HG02642 (cell line): Measurements from ENCODE around the gene HUWE1.

Experiments
- ATAC-seq: cut with Tn5 transposase; IDR thresholded peaks from one replicate; pipeline ENCODE4 v1.9.1; 2021; ENCODE audit warnings: mild to moderate bottlenecking; ENCODE audit not compliant: unreplicated experiment, poor library complexity

HUWE1 gene

GRCh38 chrX:53685711-53686110 is 808 bp downstream of the HUWE1 start:
- no peak for ATAC-seq

- no peak for ATAC-seq
Observed at GRCh38 chrX:53684415-53685192, 1.9 kb downstream of the HUWE1 start.

DNA sequence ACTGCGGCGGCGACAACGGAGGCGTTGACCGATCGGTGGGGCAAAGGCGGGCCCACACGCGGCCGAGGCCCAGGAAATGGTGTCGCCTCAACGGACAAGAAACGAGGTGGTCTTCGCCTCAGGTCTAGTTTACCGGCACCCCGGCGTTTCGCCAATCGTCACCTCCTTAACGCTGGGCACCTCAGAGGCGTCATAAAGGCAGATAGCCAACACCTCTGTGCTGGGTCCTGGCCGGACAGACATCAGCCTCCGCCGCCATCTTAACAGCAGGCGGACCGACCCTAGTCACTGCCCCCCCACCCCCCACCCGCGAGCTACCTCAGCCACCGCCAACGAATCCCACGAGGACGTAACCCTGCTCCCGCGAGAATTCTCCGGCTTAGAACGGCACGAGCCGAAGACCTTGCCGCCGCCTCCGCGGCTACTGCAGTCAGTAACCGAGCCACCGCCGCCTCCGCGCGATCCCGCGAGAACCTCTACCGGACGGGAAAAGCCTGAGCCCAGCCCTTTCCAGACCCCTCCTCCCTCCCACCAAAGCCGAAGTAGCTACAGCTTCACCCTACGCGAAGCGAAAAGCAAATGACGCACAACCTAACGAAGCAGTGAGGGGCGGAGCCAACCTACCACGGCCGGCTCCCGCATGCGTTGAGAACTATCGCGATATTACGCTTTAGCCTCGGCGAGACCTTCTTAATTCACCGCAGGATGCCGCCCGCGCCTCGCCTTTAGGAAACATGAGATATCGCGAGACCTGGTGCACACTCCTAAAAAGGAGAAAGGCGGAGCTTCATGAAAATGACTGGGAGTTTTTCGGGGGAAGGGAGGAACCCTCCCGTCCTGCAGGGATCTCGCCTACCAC is 2.7 kb downstream of the HUWE1 start:
- peak; percentile 68 for ATAC-seq

DNA sequence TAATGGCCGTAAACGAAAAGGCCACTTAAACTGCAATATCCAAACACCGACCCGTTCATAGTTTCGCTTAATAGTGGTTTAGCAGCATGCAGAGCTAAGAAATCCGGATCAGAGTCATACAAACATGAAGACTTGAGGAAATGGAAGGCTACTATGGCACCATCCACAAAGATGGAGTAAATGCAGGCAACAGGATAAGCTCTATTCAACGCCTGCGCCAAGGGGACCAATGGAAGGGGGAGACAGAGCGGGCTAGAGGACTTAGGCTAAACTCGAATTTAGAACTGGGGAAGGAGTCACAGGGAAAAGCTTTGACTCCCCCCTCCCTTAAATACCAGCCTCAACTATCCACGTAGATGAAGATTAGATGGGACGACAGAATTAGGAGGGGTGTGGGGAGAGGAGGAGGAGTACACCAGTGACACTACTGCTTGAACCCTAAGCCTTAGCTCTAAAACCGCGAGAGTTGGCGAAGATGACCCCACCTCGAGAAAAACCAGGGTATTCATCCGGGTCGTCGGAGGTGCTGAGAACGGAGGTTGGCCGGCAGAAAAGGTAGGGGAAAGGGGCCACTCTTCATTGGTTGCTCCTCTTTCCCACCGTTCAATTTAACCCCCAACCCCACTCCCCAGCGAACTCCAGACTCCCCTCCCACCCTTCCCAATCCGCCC is 3.5 kb downstream of the HUWE1 start:
- no peak for ATAC-seq

DNA sequence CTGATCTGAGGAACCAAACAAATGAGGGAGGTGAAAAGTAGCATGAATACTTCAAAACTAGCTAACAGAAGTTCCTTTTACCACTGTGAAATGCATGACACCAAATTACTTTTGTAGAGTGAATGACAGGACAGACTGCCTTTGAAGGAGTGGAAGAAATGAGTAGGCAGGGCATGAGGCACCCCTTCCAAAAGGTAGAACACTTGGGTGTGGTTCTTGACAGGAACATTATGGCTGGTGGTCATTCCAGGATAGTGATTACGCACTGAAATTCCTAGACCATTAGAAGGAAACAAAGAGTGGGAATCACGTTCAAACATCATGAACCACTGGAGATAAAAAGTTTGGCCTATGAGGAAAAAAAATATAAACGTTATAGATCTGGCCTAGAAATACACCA is 4.9 kb downstream of the HUWE1 start:
- ATAC-seq, result no peak

DNA sequence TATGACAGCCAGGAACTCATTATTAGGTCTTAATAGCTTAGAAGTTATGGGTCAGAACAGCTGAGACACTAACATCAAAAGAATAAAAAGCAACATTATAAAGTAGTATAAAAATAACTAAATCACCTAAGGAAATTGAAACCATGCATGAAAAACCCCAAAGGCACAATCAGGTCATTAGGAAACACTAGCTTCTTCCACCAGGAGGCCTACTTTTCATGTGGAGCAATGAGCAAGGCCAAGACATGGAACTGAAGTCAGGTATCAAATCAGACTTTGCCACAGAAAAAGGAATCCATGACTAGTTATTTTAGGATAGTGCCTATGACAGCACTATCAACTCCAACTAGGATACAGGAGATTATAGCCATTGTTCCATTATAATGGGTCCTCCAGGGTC is 7.9 kb downstream of the HUWE1 start:
- no peak for ATAC-seq

DNA sequence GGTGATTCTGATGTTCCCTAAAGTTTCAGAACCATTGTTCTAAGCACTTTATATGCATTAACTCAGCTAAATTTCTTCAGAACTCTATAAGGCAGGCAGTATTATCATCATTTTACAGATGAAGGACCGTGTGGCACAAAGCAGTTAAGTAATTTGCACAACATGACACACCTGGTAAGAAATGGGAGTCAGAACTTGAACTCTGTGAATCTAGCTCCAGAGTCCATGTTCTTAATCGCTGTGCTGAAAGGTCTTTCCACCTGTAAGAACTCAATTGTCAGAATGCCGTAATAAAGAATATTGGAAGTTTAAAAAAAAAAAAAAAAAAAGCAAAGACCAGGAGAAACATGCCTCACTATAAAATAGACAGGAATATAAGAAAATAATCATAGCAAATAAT is 9.2 kb downstream of the HUWE1 start:
- ATAC-seq, result no peak

GRCh38 chrX:53674581-53674980 is 11.9 kb downstream of the HUWE1 start:
- no peak for ATAC-seq

DNA sequence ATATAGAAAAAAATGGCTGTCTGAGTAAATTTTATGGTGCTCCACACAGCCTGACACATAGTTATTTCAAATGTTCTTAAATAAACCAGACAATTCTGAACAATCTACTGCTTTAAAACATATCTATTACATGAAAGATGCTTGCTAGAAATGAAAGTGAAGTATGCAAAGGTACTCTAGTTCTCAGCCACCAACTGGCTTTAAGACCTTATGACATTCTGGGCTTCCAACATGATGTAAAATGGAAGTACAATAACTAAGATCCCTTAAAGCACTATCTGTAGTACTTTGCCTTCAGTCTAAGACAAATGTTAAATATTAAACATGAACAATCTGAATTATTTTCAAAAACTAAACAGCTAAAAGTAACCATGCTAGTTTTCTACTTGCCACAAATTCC is 17.3 kb downstream of the HUWE1 start:
- no peak for ATAC-seq

- no peak for ATAC-seq
Observed at GRCh38 chrX:53666171-53666570, 20.3 kb downstream of the HUWE1 start.

DNA sequence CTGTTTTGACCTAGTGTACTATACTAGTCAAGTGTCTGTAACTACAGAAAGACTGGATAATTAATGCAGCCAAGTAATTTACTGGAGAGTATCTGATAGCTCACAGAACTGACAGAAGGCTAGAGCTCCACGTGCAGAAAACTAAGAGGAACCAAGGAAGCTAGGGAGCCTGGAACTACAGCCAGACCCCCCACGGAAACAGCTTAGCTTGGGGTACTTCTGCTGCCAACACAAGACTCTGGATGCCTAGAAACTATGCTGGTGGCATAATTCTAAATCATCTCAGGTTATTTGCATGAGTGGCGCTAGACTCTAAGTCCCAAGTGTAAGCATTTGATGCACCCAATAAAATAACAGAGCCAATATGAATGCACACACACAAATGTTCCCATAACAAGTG is 26.5 kb downstream of the HUWE1 start:
- ATAC-seq, result no peak

- no peak for ATAC-seq
Observed at GRCh38 chrX:53659039-53659438, 27.5 kb downstream of the HUWE1 start.

GRCh38 chrX:53656845-53657244 is 29.7 kb downstream of the HUWE1 start:
- ATAC-seq, result no peak

DNA sequence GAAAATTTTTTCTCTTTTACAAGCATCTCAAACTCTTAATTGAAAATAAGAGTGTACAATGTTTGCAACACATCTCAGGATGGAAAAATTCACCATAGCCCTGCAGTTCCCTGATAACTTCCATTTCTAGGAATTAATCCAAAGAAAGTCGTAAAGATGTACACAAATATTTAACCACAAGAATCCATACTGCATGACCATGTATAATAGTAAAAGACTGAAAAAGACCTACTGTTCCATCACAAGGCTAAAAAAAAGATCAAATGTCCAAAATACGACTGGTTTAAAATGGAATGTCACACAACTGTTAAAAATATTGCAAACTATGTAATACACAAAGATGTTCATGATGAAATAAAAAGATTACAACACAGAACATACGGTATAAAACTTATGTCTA is 32.1 kb downstream of the HUWE1 start:
- ATAC-seq, result no peak

DNA sequence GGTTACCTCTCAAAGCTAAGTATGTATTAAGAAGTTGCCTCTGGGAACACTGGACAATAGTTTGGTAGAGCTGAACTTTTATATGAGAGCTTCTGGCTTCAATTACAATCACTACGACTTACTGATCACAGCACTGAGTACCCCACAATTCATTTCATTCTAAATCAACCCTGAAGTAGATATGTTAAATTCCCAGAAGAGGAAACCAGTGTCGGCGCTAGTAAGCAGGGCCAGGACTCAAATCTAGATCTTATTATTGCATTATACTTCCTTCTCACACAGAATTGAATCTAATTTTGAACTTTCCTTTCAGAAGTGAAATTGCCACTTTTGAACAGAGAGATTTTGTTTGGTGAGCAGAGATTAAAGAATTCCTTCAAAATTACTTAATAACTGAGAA is 41.8 kb downstream of the HUWE1 start:
- ATAC-seq, result no peak

GRCh38 chrX:53642337-53642736 is 44.2 kb downstream of the HUWE1 start:
- no peak for ATAC-seq

DNA sequence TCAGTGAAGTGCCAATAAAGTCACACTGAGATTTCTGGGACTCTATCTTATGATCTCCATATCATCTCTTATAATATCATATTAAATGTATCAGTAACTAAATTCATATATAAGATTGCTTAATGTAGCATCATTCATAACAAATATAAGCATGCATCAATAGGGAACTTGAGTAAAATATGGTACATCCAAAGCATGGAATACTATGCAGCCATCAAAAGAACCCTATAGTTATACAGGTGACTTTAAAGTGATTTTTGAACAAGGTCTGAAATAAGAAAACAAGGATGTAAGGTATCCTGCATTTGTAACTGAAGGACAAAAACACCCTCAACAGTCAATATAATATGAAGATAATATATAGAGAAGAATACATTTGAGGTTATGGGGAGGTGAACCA is 47.3 kb downstream of the HUWE1 start:
- no peak for ATAC-seq

- ATAC-seq, result no peak
Observed at GRCh38 chrX:53637479-53637878, 49.0 kb downstream of the HUWE1 start.

DNA sequence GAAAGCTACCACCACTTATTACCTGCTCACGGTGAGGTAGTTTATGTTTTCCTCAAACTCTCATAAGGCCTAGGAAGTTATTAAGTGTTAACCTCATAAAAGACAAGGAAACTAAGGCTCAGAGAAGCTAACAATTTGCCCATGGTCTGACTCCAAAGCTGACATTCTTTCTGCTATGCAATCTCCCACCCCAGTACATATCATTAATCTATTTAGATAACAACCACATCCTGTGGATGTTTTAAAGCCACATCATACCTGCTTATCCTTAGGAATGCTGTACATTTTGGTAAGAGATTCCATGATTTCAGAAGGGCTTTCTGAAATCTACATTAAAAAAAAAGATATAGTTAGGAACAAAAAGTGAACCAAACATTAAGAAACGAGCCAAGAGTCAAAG is 55.4 kb downstream of the HUWE1 start:
- no peak for ATAC-seq

DNA sequence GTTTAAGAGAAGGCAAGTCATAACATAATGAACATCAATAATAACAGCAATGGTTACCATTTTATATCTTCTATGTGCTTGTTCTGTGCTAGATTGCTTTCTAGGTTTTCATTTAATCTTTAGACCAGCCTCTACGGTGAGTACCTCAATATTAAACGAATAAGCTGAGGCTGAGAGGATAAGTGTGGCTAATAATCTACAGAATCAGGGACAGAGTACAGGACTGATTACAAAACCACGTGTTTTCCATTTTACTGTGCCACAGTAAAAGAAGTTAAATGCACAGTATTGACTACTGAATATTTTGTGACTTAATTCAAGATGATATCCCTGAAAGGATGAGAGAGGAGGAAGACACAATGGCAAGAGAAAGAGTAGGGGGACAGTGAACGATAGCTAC is 56.3 kb downstream of the HUWE1 start:
- no peak for ATAC-seq

- no peak for ATAC-seq
Observed at GRCh38 chrX:53622431-53622830, 64.1 kb downstream of the HUWE1 start.
